ENCODE data around the gene SNX2. TPM values are rescaled to one million over a fixed set of nuclear protein-coding genes. Genes with fewer than 3 reads are reported as not detected.

The SNX2 gene
- total RNA-seq, 2 donors from 2014 or later = 61.0 to 71.9 TPM

DNA sequence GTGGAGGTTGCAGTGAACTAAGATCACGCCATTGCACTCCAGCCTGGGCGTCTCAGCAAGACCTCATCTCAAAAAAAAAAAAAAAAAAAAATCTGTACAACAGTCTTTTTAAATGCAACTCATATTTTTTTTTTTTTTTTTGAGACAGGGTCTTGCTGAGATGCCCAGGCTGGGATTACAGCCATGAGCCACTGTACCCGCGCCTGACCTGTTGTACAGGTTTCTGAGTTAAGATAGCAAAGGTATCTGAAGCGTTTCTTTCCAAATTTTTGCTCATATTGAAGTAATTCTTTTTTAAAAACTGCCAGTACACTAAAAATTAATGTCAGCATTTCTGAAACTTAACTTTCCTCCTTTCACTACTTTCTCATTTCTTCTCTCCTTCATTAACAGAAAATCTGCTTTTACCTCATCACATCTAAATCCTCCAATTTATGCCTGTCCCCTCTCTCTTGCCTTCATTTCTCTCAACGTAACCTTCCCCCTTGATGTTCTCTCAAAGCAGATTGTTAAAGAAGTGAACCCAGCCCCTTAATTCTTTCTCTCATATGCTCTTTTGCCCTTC is 67.2 kb downstream of the SNX2 start:
- no peak overlapping the region for H3K4me3 ChIP-seq
- no peak overlapping the region for H3K27ac ChIP-seq
- H3K27me3 ChIP-seq = no peaks in the 10 kb centered on the region
- no peak overlapping the region for H3K9ac ChIP-seq (ENCODE audit: low read depth in 2 of 2, low read length in 2 of 2)
- no peaks in the 10 kb centered on the region for H3K36me3 ChIP-seq
- no peaks in the 10 kb centered on the region for H3K4me1 ChIP-seq
- DNase-seq = no peak
- intact Hi-C loops (cut with DNase I) = no loop called here
- no peaks in the 10 kb centered on the region for H3K9me3 ChIP-seq
- TF ChIP-seq, protein P1, sequence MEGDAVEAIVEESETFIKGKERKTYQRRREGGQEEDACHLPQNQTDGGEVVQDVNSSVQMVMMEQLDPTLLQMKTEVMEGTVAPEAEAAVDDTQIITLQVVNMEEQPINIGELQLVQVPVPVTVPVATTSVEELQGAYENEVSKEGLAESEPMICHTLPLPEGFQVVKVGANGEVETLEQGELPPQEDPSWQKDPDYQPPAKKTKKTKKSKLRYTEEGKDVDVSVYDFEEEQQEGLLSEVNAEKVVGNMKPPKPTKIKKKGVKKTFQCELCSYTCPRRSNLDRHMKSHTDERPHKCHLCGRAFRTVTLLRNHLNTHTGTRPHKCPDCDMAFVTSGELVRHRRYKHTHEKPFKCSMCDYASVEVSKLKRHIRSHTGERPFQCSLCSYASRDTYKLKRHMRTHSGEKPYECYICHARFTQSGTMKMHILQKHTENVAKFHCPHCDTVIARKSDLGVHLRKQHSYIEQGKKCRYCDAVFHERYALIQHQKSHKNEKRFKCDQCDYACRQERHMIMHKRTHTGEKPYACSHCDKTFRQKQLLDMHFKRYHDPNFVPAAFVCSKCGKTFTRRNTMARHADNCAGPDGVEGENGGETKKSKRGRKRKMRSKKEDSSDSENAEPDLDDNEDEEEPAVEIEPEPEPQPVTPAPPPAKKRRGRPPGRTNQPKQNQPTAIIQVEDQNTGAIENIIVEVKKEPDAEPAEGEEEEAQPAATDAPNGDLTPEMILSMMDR (IDR thresholded peaks at IDR 0.05) = no peak

DNA sequence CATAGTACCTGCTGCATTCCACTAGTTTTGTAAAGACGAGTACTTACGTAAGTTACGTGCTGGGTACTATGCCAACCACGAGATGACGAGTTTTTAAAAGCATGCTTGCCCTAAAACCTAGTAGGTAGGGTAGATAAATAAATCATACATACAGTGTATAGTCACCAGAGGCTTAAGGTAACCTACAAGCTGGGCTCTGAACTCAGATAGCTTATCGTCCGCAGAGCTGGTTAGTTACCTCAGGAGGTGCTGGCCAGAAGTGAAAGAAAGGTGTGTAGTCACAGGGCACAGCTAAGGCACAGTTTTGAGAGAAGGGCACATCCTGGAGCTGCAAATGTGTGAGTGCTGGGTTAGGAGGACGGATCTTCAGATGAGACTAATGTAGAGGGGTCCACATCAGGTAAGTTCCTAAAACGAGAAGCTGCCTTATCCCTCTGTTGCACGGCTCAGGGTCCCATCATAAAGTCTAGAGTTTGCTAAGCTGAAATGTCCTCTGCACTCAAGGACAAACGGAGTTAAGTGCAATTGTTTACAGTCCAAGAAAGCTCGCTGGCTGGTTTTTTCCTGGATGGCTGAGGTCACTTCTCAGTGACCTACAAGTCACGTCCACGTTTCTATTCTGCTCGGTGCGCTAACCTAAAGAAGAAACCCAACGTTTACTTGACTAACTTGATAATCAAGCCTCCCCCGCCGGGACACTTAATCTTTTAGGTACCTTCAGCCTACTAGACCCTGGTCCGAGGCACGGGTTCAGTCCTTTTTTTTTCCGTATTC is 69.4 kb downstream of the SNX2 start:
- Histone ChIP-seq H3K27ac (peak overlapping the region; percentile 83), H3K36me3 (no peaks in the 10 kb centered on the region), H3K27me3 (no peaks in the 10 kb centered on the region), H3K9me3 (no peaks in the 10 kb centered on the region), H3K9ac (ENCODE audit: low read depth in 2 of 2, low read length in 2 of 2) (peak overlapping the region; percentile 78 to 82), H3K4me1 (no peaks in the 10 kb centered on the region), H3K4me3 (peak overlapping the region; percentile 67)
- DNase-seq = peak; percentile 44
- intact Hi-C loops (cut with DNase I) = no loop called here
- TF ChIP-seq, protein P1 (IDR thresholded peaks at IDR 0.05) = no peak

DNA sequence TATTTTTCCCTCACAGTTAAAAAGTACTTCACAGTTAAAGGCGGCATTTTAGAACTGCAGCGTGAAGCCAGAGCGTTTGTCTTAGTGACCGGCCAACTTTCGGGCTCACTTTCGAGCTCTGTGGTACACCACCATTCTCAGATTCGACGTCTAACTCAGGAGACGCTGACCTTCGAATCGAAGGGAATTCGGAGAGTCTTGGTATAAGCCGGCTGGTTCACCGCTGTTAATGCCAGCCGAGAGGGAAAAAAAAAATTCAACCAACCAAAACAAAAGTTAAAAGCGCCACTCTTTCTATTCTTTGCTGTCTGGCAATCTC is 70.0 kb downstream of the SNX2 start:
- TF ChIP-seq, protein P1 (IDR thresholded peaks at IDR 0.05) = no peak
- DNase-seq = no peak
- intact Hi-C loops (cut with DNase I) = no loop called here

DNA sequence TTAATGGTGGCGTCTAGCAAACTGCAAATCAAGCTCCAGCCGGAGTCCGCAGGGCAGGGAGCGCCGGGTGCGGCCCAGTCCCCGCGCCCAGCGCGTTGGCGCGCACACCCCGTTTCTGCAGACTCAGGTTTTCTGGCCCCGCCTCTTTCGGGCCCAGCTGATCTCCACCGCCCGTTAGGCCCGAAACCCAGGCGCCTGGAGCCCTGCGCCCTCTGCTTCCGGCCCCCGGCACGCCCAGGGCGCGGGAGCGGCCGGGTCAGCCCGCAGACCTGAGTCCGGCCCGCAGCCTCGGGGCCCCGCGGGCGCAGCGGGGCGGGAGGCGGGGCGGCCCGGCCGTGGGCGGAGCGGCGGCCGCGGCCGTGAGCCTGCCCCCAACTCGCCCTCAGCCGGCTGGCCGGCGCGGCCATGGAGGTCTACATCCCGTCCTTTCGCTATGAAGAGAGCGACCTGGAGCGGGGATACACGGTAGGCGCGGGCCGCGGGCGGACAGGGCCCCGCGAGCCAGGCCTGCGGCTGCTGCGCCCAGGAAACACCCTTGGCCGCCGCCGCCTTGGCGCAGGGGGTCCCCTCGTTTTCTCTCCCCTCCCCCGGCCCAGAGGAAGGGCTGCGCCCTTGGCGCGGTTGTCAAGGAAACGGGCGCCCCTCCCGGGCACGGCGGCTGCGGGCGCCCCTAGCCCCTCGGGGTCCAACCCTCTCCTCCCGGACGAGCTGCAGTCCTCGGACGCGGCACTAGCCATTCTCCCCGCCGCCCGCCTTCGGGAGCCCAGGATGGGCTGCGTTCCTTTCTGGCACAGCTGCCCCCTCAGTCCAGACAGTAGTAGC is 70.6 kb downstream of the SNX2 start, which contains the start of gene SNX24:
Gene SNX24 (plus strand): TSS at position 385 of the 822 bp plus-strand sequence. CDS start 21 bp downstream, at position 406.
- no peaks in the 10 kb centered on the region for H3K9me3 ChIP-seq
- H3K4me1 ChIP-seq = no peaks in the 10 kb centered on the region
- intact Hi-C loops (cut with DNase I) = no loop called here
- peak within 1 kb of the TSS; percentile 83 for H3K27ac ChIP-seq
- peak within 1 kb of the TSS; percentile 78 to 82 for H3K9ac ChIP-seq (ENCODE audit: low read depth in 2 of 2, low read length in 2 of 2)
- H3K4me3 ChIP-seq = peak within 1 kb of the TSS; percentile 67
- no peaks in the 10 kb centered on the region for H3K27me3 ChIP-seq
- DNase-seq = peak; percentile 85
- H3K36me3 ChIP-seq = no peaks in the 10 kb centered on the region
- TF ChIP-seq, protein P1 (IDR thresholded peaks at IDR 0.05) = no peak

More for the DNA sequence above, 70.0 kb downstream of the SNX2 start:
- Histone ChIP-seq H3K36me3 (no peaks in the 10 kb centered on the region), H3K27ac (peak overlapping the region; percentile 83), H3K9ac (ENCODE audit: low read depth in 2 of 2, low read length in 2 of 2) (peak overlapping the region; percentile 78 to 82), H3K4me1 (no peaks in the 10 kb centered on the region), H3K4me3 (peak overlapping the region; percentile 67), H3K9me3 (no peaks in the 10 kb centered on the region), H3K27me3 (no peaks in the 10 kb centered on the region)

DNA sequence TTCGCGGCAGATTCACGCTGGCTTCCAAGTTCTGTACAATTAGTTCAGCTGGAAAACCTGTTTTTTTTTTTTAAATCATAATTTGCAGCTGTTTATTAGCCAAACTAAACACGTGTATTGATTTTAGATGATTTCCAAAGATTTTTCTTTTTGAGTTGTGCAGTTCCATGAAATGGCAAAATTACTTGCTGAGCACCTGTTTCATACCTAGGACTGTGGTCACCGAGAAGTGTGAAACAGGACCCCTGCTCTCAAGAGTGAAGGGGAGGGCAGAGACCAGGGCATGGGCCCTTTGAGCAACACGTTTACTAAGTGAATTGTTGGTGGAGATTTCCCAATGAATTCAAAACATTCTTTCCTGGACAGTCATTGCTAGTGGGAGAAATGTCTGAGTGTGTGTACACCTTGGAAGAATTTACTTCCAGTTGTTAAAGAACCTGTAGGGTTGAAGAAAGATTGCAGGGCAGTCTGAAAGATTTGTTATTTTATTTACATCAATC is 71.2 kb downstream of the SNX2 start:
- intact Hi-C loops (cut with DNase I) = no loop called here
- no peak for DNase-seq
- Histone ChIP-seq H3K36me3 (no peaks in the 10 kb centered on the region), H3K9ac (ENCODE audit: low read depth in 2 of 2, low read length in 2 of 2) (peak overlapping the region; percentile 61 to 78), H3K4me3 (peak overlapping the region; percentile 67), H3K27me3 (no peaks in the 10 kb centered on the region), H3K27ac (peak overlapping the region; percentile 83), H3K9me3 (no peaks in the 10 kb centered on the region), H3K4me1 (no peaks in the 10 kb centered on the region)
- TF ChIP-seq, protein P1 (IDR thresholded peaks at IDR 0.05) = no peak
